HG03095 (cell line): ENCODE data around the gene ISG20.

ENCODE experiments used
- ATAC-seq: cut with Tn5 transposase; IDR thresholded peaks from one replicate; pipeline ENCODE4 v1.9.1; 2021; ENCODE audit warnings: moderate library complexity; ENCODE audit not compliant: unreplicated experiment

The ISG20 gene

GRCh38 chr15:88652456-88653199 is 13.8 kb downstream of the ISG20 start:
- ATAC-seq, result no peak

DNA sequence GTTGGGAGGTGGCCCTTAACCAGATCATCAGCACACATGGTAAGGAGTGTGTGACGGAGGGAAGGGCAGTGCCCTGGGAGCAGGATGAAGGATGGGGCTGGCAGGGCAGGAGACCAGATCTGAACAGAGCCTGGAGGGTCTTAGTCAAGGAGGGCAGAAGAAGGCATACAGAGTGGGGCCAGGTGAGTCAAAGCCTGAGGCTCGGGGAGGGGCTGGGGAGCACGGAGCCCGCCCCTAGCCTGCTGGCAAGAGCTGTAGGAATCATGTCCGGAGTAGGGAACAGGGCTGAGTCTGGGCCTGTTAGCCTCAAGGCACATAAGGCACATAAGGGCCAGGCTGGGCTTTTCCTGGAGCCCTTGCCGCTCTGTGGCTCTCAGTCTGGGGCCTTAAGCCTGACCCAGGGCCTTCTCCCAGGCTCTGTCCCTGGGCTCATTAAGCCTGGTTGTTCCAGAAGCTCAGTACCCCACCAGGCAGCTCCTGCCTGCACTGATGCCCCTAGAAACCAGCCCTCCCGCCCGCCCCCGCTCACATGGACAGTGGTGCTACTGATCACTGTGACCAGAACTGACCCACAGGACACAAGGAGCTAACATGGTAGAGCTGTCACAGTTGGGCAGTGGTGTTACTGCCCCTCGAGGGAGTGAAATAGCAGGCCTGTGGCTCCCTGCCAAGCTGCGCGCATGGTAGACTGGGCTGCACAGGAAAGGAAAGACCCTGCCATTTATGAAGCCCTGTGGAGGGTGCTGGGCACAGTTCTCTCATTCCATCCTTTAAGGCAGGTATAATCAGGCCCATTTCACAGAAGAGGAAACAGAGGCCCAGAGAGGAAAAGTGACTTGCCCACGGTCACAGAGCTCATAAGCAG is 14.6 kb downstream of the ISG20 start:
- no peak for ATAC-seq

GRCh38 chr15:88654430-88655102 is 15.8 kb downstream of the ISG20 start:
- no peak for ATAC-seq

- no peak for ATAC-seq
These were observed 16.3 kb downstream of the ISG20 start for GRCh38 chr15:88655103-88655553.

DNA sequence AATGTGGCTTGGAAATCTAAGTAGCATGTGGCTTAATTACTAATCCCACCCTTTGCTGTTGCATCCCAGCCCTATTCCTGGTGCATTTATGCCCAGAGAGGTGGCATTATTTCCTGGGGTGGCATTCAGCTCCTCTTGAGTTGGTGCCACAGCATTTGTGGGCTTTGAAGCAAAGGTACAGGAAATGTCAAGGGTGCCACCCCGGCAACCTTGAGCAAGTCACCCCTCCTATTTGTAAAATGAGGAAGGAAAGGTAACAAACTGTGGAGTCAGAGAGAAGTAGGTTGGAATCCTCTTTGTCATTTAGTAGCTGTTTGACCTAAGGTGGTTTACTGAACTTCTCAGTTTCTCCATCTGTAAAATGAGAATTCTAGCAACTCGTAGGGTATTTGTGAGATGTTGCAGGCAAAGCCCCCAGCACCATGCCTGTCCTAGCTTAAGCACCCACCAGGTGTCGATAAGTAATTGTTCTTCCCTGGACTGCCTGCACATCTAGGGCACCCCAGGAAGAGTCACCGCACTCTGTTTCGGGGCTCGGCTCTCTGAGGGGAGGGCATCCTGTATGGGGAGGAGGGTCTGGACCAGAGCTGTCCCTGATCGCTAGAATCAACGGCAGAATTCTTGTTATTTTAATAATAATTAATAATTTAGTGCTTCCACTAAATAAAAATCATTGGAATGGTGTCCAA is 17.1 kb downstream of the ISG20 start:
- no peak for ATAC-seq

- ATAC-seq, result peak; percentile 95
These were observed 18.0 kb downstream of the ISG20 start for GRCh38 chr15:88656760-88657221.

DNA sequence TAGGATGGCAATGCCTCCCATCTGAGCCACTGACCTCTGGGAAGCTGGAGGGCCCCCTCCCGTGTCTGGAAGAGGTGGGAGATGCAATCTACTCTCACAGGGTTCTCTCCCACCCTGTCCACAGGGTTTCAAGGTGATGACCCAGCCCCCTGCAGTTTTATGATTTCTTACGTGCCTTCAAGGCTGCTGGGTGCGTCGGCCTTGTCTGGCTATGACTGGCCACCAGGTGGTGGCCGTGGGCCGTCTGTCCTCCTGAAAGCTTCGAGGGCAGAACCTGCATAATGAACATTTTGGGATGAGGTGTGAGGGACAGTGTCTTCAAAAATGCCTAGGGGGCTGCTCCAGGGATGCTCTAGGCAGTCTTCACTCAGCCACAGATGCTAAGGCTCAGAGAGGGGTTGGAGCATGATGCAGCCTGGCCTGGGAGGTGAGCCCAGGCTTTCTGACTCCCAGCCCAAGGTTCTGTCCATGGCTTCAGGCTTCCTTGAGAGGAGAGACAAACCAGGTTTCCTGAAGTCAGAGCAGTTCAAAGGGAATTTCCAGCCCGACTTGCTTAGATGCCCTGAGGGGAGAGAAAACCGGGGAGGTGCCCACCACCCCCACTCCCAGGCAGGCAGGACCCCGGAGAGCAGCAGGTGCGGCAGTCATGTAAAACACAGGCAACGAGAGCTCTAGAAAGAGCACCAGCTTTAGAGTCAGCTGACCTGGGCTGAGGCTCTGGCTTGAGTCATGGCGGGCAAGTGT is 18.7 kb downstream of the ISG20 start:
- ATAC-seq, result no peak

DNA sequence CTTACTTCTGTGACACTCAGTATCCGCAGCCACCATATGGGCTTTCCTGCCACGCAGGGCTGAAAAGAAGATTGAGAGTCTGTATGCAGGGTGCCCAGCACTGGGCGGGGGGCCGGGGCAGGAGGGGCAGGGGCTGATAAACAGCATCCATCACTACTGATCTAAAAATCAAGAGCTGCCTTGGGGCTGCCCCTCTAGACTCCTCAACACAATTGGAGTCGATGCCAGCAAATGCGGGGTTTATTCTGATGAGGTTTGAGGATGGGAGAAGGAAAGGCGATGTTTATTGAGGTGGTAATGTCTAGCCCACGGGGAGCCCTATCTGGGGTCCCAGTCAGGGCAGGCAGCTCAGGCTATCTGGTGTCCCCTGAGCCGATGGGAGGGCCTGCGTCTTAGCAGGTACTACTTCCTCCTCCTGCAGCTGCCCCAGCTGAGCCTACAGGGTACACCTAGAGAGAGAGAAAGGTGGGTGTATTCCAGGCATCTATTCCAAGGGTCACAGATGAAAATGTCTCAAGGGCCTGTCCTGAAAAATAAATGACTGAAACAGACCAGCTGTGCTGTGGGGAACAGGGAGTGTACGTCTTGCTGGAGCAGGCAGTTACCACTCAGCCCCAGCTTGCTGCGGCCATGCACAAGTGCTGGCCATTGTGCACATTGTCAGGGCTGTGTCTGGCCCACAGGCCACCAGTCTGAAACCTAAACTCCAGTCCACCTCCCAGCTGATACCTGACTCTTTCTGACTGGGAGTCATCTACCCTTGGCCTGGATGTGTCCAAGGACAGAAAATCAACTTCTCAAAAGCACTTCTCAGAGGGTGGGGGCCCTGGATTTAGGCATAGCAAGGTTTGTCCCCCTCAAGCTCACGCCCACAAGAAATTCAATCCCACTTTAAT is 19.5 kb downstream of the ISG20 start:
- ATAC-seq, result no peak

- ATAC-seq, result no peak
These were observed 20.4 kb downstream of the ISG20 start for GRCh38 chr15:88658972-88659931.

DNA sequence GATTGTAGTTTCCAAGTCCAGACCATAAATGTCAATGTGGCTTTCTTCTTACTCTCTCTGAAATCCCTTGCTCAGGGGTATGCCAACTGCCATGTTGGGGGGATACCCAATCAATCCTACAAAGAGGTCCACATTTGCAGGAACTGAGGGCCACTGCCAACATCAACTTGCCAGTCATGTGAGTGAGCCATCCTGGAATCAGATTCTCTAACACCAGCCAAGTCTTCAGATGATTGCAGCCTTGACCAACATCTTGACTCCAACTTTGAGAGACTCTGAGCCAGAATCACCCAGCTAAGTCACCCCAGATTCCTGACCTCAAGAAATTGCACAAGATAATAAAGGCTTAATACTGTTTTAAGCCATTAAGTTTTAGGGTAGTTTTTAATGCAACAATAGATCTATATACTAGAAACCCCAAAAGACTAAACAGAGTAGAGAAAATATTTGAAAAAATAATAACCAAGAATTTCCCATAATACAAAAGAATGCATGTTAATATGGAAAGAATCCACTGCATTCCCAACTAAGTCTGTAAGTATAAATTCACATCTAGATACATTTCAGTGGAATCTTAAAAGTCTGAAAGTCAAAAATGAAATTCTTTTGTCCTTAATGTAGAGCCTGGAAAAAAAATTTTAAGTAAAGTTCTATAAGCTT is 22.4 kb downstream of the ISG20 start:
- ATAC-seq, result no peak

DNA sequence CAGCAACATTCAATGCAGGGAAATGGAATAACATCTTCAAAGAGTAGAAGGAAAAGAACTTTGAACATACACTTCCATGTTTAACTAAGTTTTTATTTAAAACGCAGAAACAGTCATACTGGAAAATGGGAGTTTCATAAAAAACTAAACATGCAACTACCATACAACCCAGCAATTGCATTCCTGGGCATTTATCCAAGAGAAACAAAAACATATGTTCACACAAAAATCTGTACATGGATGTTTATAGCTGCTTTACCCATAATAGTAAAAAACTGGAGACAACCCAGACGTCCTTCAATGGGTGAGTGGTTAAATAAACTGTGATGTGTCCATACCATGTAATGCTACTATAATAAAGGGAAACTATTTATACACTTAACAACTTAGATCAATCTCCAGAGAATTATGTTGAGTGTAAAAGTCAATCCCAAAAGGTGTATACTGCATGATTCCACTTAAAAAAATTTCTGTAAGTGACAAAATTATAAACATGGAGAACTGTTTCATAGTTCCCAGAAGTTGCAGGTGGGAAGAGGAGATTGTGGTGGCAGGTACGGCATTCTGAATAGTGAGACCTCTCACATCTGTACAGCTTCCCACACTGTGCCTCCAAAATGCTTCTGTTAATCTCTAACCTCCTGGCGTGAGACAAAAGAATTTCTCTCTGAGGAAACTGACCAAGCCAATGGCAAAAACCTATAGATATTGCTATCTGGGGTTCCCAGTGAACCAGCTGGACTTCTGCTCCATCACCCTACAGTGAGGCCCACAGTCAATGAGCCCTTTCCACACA is 23.1 kb downstream of the ISG20 start:
- ATAC-seq, result no peak

- no peak for ATAC-seq
These were observed 24.4 kb downstream of the ISG20 start for GRCh38 chr15:88663141-88663621.

DNA sequence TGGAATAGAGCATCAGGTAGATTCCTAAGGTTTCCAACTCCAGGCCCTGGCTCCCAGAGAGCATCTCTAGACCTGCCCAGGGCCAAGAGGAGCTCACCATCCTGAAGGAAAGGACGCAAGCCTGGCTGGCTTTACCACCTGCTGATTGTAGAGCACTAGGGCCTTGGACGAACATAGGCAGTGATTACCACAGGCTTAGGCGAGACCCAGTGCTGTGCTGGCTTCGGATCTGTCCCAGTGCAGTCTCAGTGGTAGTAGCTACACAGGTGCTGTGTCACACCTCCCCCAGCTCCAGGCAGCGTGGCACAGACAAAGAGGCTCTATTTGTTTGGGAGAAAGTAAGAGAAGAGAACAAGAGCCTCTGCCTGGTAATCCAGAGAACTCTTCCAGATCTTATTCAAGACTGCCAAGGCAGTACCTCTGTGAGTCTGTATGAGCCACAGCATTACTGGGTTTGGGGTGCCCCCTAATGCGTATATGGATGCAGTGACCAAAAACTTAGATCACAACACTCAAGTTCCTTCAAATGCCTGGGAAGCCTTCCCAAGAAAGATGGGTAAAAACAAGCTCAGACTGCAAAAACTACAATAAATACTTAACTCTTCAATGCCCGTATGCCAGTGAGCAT is 25.4 kb downstream of the ISG20 start:
- no peak for ATAC-seq

GRCh38 chr15:88674661-88675060 is 35.8 kb downstream of the ISG20 start:
- ATAC-seq, result no peak

GRCh38 chr15:88678755-88679154 is 39.9 kb downstream of the ISG20 start:
- ATAC-seq, result no peak
